HepG2 (cell line): ENCODE data around the gene TUG1. TPM values are rescaled to one million over a fixed set of nuclear protein-coding genes. Genes with fewer than 3 reads are reported as not detected.

Experiments used
- ATAC-seq: fragments of 200-7000 bp; cut with Tn5 transposase; 3 replicates; pipeline ENCODE4 v1.9.1; 2020; ENCODE audit warnings: mild to moderate bottlenecking, moderate library complexity
- BruUV-seq: library from RNA; stranded (reverse); fragments of 400-500 nt; replicated peaks from 2 replicates; lab custom pipeline; 2021; lab: Mats Ljungman, UMichigan
- CTCF ChIA-PET: fragments of 300-600 bp; formaldehyde crosslinking; extraction: SDS; loops from one replicate; lab custom pipeline; 2021; ENCODE audit warnings: low total read pairs, inconsistent platforms, low intra/inter-chr PET ratio; lab: Yijun Ruan, JAX
- POLR2A ChIA-PET: fragments of 350-600 bp; sonication (Branson Sonifier 250); formaldehyde crosslinking; loops from one replicate; lab custom pipeline; 2020; ENCODE audit warnings: antibody characterized with exemption, inconsistent platforms; lab: Yijun Ruan, JAX
- DNase-seq: peaks from one replicate; pipeline ENCODE4 v3.0.0-alpha.2; 2015; ENCODE audit warnings: low spot score
- FAIRE-seq: peaks from 3 replicates; lab custom pipeline; 2011; peaks lifted over from hg19 to GRCh38; lab: Jason Lieb, UNC
- H2AFZ ChIP-seq: one replicate; pipeline ENCODE4 v1.6.1; 2011; ENCODE audit warnings: low read length, inconsistent platforms
- H3K27ac ChIP-seq: fragments of 300-600 bp; 3 replicates; pipeline ENCODE4 v1.8.0; 2011; ENCODE audit warnings: mixed run types, mild to moderate bottlenecking, mixed read lengths, low read length, inconsistent platforms; ENCODE audit not compliant: insufficient read depth; ENCODE audit errors: extremely low read length
- H3K27me3 ChIP-seq, 2 experiments: fragments of 200-600 bp in 1 of 2; 2 replicates in 1 of 2; 3 replicates in 1 of 2; pipeline versions ENCODE4 v1.6.0 to v1.8.0; 2011; ENCODE audit warnings: low read length in 2 of 2, mild to moderate bottlenecking in 2 of 2, moderate library complexity in 2 of 2, inconsistent platforms in 1 of 2; ENCODE audit not compliant: insufficient read depth in 2 of 2, control insufficient read depth in 1 of 2
- H3K36me3 ChIP-seq, 2 experiments: fragments of 200-600 bp in 1 of 2; replicated peaks in 1 of 2; 2 replicates in 1 of 2; 3 replicates in 1 of 2; pipeline versions ENCODE4 v1.5.1 to v1.8.0; 2011; ENCODE audit warnings: low read length in 2 of 2, inconsistent platforms in 1 of 2; ENCODE audit not compliant: insufficient read depth in 2 of 2, control insufficient read depth in 1 of 2
- H3K4me1 ChIP-seq: 2 replicates; pipeline ENCODE4 v1.5.1; 2012; ENCODE audit warnings: low read length, inconsistent platforms; ENCODE audit not compliant: insufficient read depth
- H3K4me2 ChIP-seq: 2 replicates; pipeline ENCODE4 v1.6.0; 2011; ENCODE audit warnings: low read depth, low read length, inconsistent platforms
- H3K4me3 ChIP-seq, 3 experiments: fragments of 200-600 bp in 1 of 3; sonication (generic), shearing (Covaris generic) in 1 of 3; replicated peaks in 1 of 3; 2 replicates each; pipeline ENCODE4 v1.5.1; 2011 to 2016; ENCODE audit warnings: low read length in 3 of 3, inconsistent platforms in 2 of 3, low read depth in 2 of 3, mild to moderate bottlenecking in 2 of 3, control low read depth in 1 of 3, mixed read lengths in 1 of 3; ENCODE audit not compliant: insufficient read depth in 1 of 3
- H3K79me2 ChIP-seq: one replicate; pipeline ENCODE4 v1.6.1; 2011; ENCODE audit warnings: low read length, inconsistent platforms; ENCODE audit not compliant: insufficient read depth
- H3K9ac ChIP-seq: 2 replicates; pipeline ENCODE4 v1.6.0; 2011; ENCODE audit warnings: mild to moderate bottlenecking, low read depth, low read length, inconsistent platforms; ENCODE audit not compliant: insufficient read depth
- H3K9me3 ChIP-seq: 2 replicates; pipeline ENCODE4 v1.5.1; 2012; ENCODE audit warnings: mild to moderate bottlenecking, low read length
- H4K20me1 ChIP-seq: 2 replicates; pipeline ENCODE4 v1.6.0; 2011; ENCODE audit warnings: inconsistent platforms, mild to moderate bottlenecking, low read length, moderate library complexity; ENCODE audit not compliant: insufficient read depth
- ELF3 ChIP-seq: IDR thresholded peaks from 2 replicates; pipeline ENCODE4 v1.6.1; 2016; ENCODE audit warnings: missing genetic modification reagents, missing compliant biosample characterization
- ESRRA ChIP-seq: sonication (generic); formaldehyde crosslinking; IDR thresholded peaks from 2 replicates; pipeline ENCODE4 v1.5.1; 2020; ENCODE audit warnings: mild to moderate bottlenecking, low read depth, missing genetic modification reagents
- GATAD2A ChIP-seq: IDR thresholded peaks from 2 replicates; pipeline ENCODE4 v1.6.1; 2016
- HNF4A ChIP-seq: sonication (generic); formaldehyde crosslinking; IDR thresholded peaks from 2 replicates; pipeline ENCODE4 v1.4.0; 2020; ENCODE audit warnings: missing genetic modification reagents
- HNRNPL ChIP-seq: fragments of 200-400 bp; formaldehyde crosslinking; IDR thresholded peaks from 2 replicates; pipeline ENCODE4 v1.6.1; 2017; ENCODE audit warnings: mild to moderate bottlenecking, low read depth, low read length
- MNT ChIP-seq: fragments of 450-650 bp; IDR thresholded peaks from 2 replicates; pipeline ENCODE4 v1.6.1; 2016
- RARA ChIP-seq: IDR thresholded peaks from 2 replicates; pipeline ENCODE4 v1.6.1; 2016; ENCODE audit warnings: missing genetic modification reagents, missing compliant biosample characterization
- RXRB ChIP-seq: IDR thresholded peaks from 2 replicates; pipeline ENCODE4 v1.6.1; 2016; ENCODE audit warnings: borderline replicate concordance, missing genetic modification reagents, missing compliant biosample characterization
- SAP130 ChIP-seq: IDR thresholded peaks from 2 replicates; pipeline ENCODE4 v1.6.1; 2016; ENCODE audit warnings: low read depth
- SOX6 ChIP-seq, 2 experiments: fragments of 450-650 bp in 1 of 2; sonication (generic) in 1 of 2; formaldehyde crosslinking in 1 of 2; IDR thresholded peaks; 2 replicates each; pipeline versions ENCODE4 v1.4.0 to v1.6.1; 2017 to 2020; ENCODE audit warnings: antibody characterized with exemption in 1 of 2, mild to moderate bottlenecking in 1 of 2, missing genetic modification reagents in 1 of 2
- ZBTB20 ChIP-seq: sonication (generic); formaldehyde crosslinking; IDR thresholded peaks from 2 replicates; pipeline ENCODE4 v1.8.1; 2023; ENCODE audit warnings: missing genetic modification reagents, low read depth, mild to moderate bottlenecking, borderline replicate concordance
- ZMYM3 ChIP-seq: sonication (generic); formaldehyde crosslinking; IDR thresholded peaks from 2 replicates; pipeline ENCODE4 v1.5.1; 2020; ENCODE audit warnings: mild to moderate bottlenecking, missing genetic modification reagents
- ZNF589 ChIP-seq: sonication (generic); formaldehyde crosslinking; conservative IDR thresholded peaks from 2 replicates; pipeline ENCODE4 v1.8.0; 2022; ENCODE audit warnings: mild to moderate bottlenecking, moderate library complexity, missing genetic modification reagents
- ZNF670 ChIP-seq: sonication (generic); formaldehyde crosslinking; IDR thresholded peaks from 2 replicates; pipeline ENCODE4 v1.8.0; 2022; ENCODE audit warnings: mild to moderate bottlenecking, missing genetic modification reagents, borderline replicate concordance
- ZNF770 ChIP-seq: sonication (generic); formaldehyde crosslinking; IDR thresholded peaks from 2 replicates; pipeline ENCODE4 v1.5.0; 2020; ENCODE audit warnings: mild to moderate bottlenecking, missing genetic modification reagents
- WGBS: methylation state at CpG from one replicate; pipeline ENCODE4 v1.1.6; 2017; ENCODE audit warnings: low lambda C conversion rate; 5-methylcytosine and 5-hydroxymethylcytosine counted together
- in situ Hi-C: cut with HindIII; loops from 2 replicates; pipeline ENCODE4 v1.10.0; 2017; ENCODE audit warnings: low pct_unique_long_range_greater_than_20kb; ENCODE audit not compliant: extremely low pct_ligation_motif_present
- intact Hi-C: fragments of 100-400 bp; cut with micrococcal nuclease; formaldehyde crosslinking; loops from one replicate; pipeline ENCODE4 v1.10.0; 2022; ENCODE audit not compliant: unreplicated experiment
- polyA plus RNA-seq, 8 experiments: library from polyadenylated mRNA; depleted of rRNA in 3 of 8; stranded (reverse) in 7 of 8; unstranded in 1 of 8; fragments of >200 nt; fragmentation: Illumina TruSeq in 4 of 8; extraction: Trizol in 4 of 8; gene quantifications; 2 replicates each; pipeline versions ENCODE4 v1.2.1 to v1.2.3, GENCODE V29; 2011 to 2016; ENCODE audit warnings: low read depth in 4 of 8, missing spikeins in 1 of 8, mixed read lengths in 1 of 8; ENCODE audit not compliant: insufficient read depth in 1 of 8
- total RNA-seq, 5 experiments: library from RNA; depleted of rRNA; stranded (reverse); fragments of >200 nt; fragmentation: Illumina TruSeq; extraction: Trizol; gene quantifications; 2 replicates each; pipeline ENCODE4 v1.2.3, GENCODE V29; 2016; ENCODE audit warnings: low read depth in 1 of 5

The TUG1 gene
- total and polyA plus RNA-seq, 2 of the 13 experiments (the other 11 are each of a cell fraction or from before 2014, with no cell fraction given): 35.2 to 122 TPM

GRCh38 chr22:31001124-31001770 lies 32.2 kb downstream of the TUG1 start:
- in situ Hi-C loops (no loop called here), intact Hi-C loops (no loop called here)
- 1% methylated on average over 6 of the region's 6 CpGs for WGBS
- ATAC-seq (peak; percentile 77), DNase-seq (peak; percentile 50), FAIRE-seq (no peak)
- H3K79me2 ChIP-seq: no peaks in the 10 kb centered on the region
- BruUV-seq: no TSS peak
- peak overlapping the region; percentile 16; the same call in 1 of the 2 replicates for H3K4me2 ChIP-seq
- no peak overlapping the region for H3K4me3 ChIP-seq
- H3K27me3 ChIP-seq: 0 out of 5 replicates have a peak, but pooled peaks cover 0 to 2% of the 10 kb centered on the region in 2 experiments
- no peaks in the 10 kb centered on the region for H3K9me3 ChIP-seq
- H4K20me1 ChIP-seq: no peaks in the 10 kb centered on the region
- peaks cover 11% of the 10 kb centered on the region for H3K4me1 ChIP-seq
- H3K36me3 ChIP-seq: no peaks in the 10 kb centered on the region
- H2AFZ ChIP-seq: no peak overlapping the region
- H3K9ac ChIP-seq: no peak overlapping the region
- ChIA-PET CTCF (no interaction called here), POLR2A (no interaction called here)
- no peak overlapping the region for H3K27ac ChIP-seq
- TF ChIP-seq ZNF589: no peak
- peak; percentile 41; the same call in 1 of the 2 replicates for TF ChIP-seq ZNF670 (CRISPR knock-in tag)
- no peak for TF ChIP-seq HNRNPL
- no peak for TF ChIP-seq MNT
- peak; percentile 20; the same call in 1 of the 2 replicates for TF ChIP-seq GATAD2A (CRISPR knock-in tag)
- peak; percentile 85 for TF ChIP-seq ZMYM3 (CRISPR knock-in tag)
- TF ChIP-seq ZNF770 (CRISPR knock-in tag): peak; percentile 97
- peak; percentile 31; the same call in 1 of the 2 replicates for TF ChIP-seq ZBTB20 (CRISPR knock-in tag)
- TF ChIP-seq ESRRA (CRISPR knock-in tag): peak; percentile 84
- TF ChIP-seq HNF4A (CRISPR knock-in tag): peak; percentile 59
- TF ChIP-seq RARA (CRISPR knock-in tag): peak; percentile 68
- peak; percentile 62; the same call in 1 of the 2 replicates for TF ChIP-seq RXRB
- TF ChIP-seq ELF3 (CRISPR knock-in tag): 0 out of 2 replicates have a peak, but pooled peaks have one; percentile 13
- 0 out of 2 replicates have a peak, but pooled peaks have one; percentile 13 for TF ChIP-seq SAP130 (CRISPR knock-in tag)
- TF ChIP-seq SOX6 (IDR thresholded peaks at IDR 0.05): no peak
- peak; percentile 74 for TF ChIP-seq SOX6 (CRISPR knock-in tag; IDR thresholded peaks at IDR 0.05)
